Measurements from ENCODE around the gene STK10.

Gene STK10

GRCh38 chr5:172055996-172056395 lies 132.0 kb downstream of the STK10 start:
- no peak for TF ChIP-seq ZFX (IDR thresholded peaks at IDR 0.05)
- no peak overlapping the region for H3K27ac ChIP-seq

GRCh38 chr5:172055421-172055820 lies 132.6 kb downstream of the STK10 start:
- H3K27ac ChIP-seq, result no peak overlapping the region
- no peak for TF ChIP-seq CTCF (conservative IDR thresholded peaks at IDR 0.05)
- TF ChIP-seq ZFX (IDR thresholded peaks at IDR 0.05), result no peak

GRCh38 chr5:172054611-172055153 lies 133.3 kb downstream of the STK10 start:
- no peak for TF ChIP-seq ZFX (IDR thresholded peaks at IDR 0.05)
- no peak for TF ChIP-seq CTCF (conservative IDR thresholded peaks at IDR 0.05)
- H3K27ac ChIP-seq, result no peak overlapping the region

- TF ChIP-seq CTCF (conservative IDR thresholded peaks at IDR 0.05) (peak; percentile 22), ZFX (IDR thresholded peaks at IDR 0.05) (no peak)
Observed at GRCh38 chr5:172052450-172053236, 135.4 kb downstream of the STK10 start.

GRCh38 chr5:172051643-172052339 lies 136.2 kb downstream of the STK10 start:
- TF ChIP-seq ZFX (IDR thresholded peaks at IDR 0.05), result no peak
- TF ChIP-seq CTCF (conservative IDR thresholded peaks at IDR 0.05), result no peak
- H3K27ac ChIP-seq, result no peak overlapping the region

More at GRCh38 chr5:172052450-172053236, 135.4 kb downstream of the STK10 start:
- H3K27ac ChIP-seq, result no peak overlapping the region

- TF ChIP-seq ZFX (IDR thresholded peaks at IDR 0.05) (no peak), CTCF (conservative IDR thresholded peaks at IDR 0.05) (no peak)
Observed at GRCh38 chr5:172050080-172050479, 137.9 kb downstream of the STK10 start.

GRCh38 chr5:172049226-172049796 lies 138.7 kb downstream of the STK10 start:
- H3K27ac ChIP-seq, result no peak overlapping the region
- TF ChIP-seq CTCF (conservative IDR thresholded peaks at IDR 0.05), result no peak
- TF ChIP-seq ZFX (IDR thresholded peaks at IDR 0.05), result no peak

More at GRCh38 chr5:172050080-172050479, 137.9 kb downstream of the STK10 start:
- H3K27ac ChIP-seq, result no peak overlapping the region
